ENCODE results near the gene IFITM2.

- TF ChIP-seq CTCF (IDR thresholded peaks at IDR 0.05 in 4 of 5, conservative IDR thresholded peaks at IDR 0.05 in 1 of 5) (no peak), POLR2A (IDR thresholded peaks at IDR 0.05) (no peak)
These were observed 8.6 kb downstream of the IFITM2 start for GRCh38 chr11:316031-316701.
